Activated T-cell treated with anti-CD3 and anti-CD28 coated beads for 48 hours (primary cell): Measurements from ENCODE around the gene FKRP.
"Not testable (repeated sequence)": the region's sequence is repeated elsewhere in the genome, so short reads cannot be mapped to it uniquely, and the experiment has no call there.

ENCODE experiments used
- DNase-seq: peaks from one replicate; pipeline ENCODE4 v3.0.0-alpha.2; 2020; ENCODE audit warnings: low read depth

The FKRP gene

GRCh38 chr19:46759817-46760333 lies 14.0 kb downstream of the FKRP start:
- DNase-seq: no peak

DNA sequence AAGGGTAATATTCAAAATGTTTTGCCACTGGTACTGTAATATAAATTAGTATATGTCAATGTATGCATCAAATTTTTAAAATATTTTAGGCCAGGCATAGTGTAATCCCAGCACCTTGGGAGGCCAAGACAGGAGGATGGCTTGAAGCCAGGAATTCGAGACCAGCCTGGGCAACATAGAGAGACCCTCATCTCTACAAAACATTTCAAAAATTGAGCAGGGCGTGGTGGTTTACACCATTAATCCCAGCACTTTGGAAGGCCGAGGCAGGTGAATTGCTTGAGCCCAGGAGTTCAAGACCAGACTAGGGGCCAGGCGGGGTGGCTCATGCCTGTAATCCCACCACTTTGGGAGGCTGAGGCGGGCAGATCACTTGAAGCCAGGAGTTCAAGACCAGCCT lies 14.5 kb downstream of the FKRP start:
- DNase-seq: no peak

- DNase-seq: not testable (repeated sequence)
These were observed 15.0 kb downstream of the FKRP start for GRCh38 chr19:46760897-46761296.

DNA sequence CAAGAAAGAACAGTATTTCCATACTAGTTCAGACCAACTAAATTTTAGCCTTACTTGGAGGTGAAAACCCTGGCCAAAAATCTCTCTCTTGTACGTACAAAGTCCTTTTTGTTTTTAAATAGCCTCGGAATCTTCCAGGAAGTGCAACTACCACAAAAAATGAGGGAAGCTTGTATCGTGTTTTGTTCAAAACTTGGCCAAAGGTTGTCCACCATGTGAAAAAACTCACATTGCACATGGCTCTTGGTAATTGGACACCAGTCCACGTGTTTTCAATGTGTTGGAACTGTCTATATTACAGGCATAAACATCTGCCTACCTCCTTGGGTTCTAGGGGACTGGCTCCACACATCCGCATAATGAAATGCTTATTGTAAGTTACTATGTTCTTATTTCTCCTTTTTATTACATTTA lies 15.6 kb downstream of the FKRP start:
- DNase-seq: no peak

DNA sequence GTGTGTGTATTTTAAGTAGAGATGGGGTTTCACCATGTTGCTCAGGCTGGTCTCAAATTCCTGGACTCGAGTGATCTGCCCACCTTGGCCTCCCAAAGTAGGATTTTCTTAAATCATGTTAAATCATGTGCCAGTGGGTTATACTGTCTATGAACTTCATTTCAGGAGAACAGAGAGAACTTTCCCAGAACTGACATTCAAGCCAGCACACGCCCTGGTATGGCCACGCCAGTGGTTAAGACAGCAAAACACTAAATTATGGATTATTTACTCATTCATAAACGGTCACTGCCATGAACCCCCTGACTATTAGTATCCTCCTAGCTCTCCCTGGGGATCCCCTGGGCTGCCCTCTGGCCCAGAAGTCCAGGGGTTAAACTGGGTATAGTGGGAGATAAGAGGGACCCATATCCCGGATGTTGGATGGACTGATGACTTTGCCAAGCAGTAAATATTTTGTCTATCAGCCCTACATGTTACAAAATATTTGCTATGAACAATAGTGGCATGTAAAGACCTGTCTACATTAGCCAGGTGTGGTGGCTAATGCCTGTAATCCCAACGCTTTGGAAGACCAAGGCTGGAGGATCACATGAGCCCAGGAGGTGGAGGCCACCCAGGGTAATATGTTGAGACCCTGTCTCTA lies 16.5 kb downstream of the FKRP start:
- no peak for DNase-seq

DNA sequence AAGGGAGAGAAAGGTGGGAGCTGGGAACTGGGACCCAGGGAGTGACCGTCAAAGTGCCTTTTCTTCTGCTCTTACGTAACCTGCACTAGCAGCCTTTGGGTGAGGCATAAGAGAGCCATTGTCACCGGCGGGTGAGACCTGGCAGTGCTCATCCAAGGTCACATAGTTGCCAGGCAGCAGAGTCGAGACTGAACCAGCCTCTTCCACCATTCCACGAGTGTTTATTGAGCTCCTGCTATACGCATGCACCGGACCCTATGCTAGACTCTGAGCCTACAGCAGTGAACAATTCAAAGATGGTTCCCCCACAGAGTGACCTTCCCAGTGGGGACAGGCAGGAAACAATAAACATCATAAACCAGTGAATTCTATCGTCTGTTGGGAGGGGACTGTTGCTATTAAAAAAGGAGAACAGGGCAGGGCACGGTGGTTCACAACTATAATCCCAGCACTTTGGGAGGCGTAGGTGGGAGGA lies 19.0 kb downstream of the FKRP start:
- no peak for DNase-seq

- DNase-seq: peak; percentile 57
These were observed 20.9 kb downstream of the FKRP start for GRCh38 chr19:46766569-46767317.

DNA sequence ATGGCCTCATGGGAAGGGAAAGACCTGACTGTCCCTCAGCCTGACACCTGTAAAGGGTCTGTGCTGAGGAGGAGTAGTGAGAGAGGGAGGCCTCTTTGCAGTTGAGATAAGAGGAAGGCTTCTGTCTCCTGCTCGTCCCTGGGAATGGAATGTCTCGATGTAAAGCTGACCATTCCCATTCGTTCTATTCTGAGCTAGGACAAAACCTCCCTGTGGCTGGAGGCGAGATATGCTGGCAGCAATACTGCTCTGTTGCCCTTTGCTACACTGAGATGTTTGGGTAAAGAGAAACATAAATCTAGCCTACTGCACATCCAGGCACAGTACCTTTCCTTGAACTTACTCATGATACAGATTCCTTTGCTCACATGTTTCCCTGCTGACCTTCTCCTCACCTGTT lies 22.9 kb downstream of the FKRP start:
- not testable (repeated sequence) for DNase-seq

GRCh38 chr19:46772170-46773017 lies 26.5 kb downstream of the FKRP start:
- no peak for DNase-seq

DNA sequence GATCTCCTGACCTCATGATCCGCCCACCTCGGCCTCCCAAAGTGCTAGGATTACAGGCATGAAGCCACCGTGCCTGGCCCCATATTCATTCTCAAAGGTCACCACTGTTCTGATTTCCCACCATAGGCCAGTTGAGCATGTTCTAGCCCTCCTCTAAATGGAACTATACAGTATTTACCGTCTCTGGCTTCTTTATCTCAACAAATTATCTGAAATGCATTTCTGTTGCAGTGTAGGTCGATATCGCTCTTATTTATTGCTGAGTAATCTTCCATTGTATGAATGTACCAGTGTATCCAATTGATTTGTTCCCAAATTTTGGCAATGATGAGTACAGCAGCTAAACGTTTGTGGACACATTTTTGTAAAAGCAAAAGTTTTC lies 27.2 kb downstream of the FKRP start:
- DNase-seq: no peak

- DNase-seq: no peak
These were observed 29.9 kb downstream of the FKRP start for GRCh38 chr19:46775642-46776258.

DNA sequence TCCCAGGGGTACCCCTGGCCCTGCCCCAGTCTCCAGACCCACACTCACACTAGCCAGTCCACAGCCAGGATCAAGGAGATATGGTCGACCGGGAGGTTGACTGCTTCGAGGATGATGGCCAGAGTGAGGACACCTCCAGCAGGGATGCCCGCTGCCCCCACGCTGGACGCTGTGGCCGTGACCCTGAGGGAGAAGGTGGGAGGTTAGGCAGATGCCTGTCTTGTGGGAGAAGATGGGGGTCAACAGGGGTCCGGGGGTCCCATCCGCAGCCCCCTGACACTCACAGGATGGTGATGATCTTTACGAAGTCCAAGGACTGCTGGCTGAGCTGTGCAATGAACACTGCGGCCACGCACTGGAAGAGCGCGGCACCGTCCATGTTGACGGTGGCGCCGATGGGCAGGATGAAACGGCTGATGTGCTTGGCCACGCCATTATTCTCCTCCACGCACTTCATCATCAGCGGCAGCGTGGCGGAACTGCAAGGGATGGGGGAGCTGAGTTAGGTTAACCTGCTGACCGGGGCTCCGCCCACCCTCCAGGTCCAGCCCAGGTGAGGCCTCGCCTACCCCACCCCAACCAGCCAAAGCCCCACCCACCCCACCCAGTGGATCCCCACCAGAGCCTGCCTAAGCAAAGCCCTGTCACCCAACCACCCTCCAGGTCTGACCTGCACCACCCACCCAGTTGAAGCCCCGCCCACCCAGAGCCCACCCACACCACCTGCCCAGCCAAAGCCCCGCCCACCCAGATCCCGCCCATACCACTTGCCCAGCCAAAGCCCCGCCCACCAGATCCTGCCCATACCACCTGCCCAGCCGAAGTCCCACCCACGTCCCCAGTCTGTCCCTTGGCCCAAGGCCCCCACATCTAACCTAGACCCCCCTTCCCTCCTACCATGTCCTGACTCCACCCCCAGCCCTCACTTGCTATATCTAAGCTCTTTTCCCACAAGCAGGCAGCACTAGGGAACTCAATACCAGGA lies 31.4 kb downstream of the FKRP start:
- DNase-seq: no peak

DNA sequence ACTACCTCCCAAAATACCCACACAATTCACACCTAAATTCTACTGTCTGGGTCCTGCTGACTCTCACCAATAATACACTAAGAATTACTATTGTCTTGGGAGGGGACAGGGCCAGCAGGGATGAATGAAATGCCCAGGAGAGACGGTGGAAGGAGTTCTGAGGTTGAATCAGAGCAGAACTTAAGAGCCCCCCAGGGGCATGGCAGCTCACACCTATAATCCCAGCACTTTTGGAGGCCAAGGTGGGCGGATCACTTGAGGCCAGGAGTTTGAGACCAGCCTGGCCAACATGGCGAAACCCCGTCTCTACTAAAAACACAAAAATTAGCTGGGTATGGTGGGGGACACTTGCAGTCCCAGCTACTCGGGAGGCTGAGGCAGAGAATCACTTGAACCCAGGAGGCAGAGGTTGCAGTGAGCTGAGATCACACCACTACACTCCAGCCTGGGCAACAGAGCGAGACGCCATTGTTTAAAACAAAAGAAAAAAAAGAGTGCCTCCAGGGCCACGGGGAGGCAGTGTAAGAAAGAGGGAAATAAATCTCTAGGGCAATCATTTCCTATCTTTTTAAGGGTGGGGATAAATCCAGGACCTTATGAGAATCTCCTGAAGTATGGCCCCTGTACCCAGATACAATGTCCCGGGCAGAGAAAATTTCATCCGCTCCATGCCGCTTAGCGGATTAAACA lies 32.2 kb downstream of the FKRP start:
- not testable (repeated sequence) for DNase-seq

DNA sequence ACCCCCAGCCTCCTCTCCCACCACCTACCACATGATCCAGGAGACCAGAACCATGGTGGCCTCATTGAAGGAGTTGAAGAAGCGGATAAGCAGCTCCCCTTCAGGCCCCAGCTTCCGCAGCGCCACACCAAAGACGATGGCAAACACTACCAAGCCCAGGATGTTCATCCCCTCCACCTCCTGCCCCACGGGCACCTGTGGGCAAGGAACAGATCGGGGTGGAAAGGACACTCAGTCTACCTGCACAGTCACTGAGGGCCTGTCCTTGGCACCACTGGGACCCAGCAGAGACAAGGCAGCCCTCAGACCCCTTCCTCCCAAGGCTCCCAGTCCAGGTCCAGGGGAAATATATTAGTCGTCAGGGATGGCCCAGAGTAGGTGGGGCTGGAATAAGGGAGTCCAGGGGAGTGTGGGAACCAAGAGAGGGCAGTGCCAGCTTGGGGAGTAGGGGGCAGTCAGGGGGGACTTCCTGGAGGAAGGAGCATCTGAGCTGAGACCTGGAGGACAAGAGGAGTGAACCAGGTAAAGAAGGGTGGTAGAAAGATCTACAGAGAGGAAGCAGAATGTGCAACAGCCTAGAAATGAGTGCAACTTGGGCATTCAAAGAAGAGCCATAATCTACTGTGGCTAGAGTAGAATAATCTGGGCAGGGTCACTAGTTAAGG lies 36.6 kb downstream of the FKRP start:
- DNase-seq: no peak

- DNase-seq: no peak
These were observed 37.8 kb downstream of the FKRP start for GRCh38 chr19:46783670-46784069.

- peak; percentile 63 for DNase-seq
These were observed 38.6 kb downstream of the FKRP start for GRCh38 chr19:46784262-46785053.

DNA sequence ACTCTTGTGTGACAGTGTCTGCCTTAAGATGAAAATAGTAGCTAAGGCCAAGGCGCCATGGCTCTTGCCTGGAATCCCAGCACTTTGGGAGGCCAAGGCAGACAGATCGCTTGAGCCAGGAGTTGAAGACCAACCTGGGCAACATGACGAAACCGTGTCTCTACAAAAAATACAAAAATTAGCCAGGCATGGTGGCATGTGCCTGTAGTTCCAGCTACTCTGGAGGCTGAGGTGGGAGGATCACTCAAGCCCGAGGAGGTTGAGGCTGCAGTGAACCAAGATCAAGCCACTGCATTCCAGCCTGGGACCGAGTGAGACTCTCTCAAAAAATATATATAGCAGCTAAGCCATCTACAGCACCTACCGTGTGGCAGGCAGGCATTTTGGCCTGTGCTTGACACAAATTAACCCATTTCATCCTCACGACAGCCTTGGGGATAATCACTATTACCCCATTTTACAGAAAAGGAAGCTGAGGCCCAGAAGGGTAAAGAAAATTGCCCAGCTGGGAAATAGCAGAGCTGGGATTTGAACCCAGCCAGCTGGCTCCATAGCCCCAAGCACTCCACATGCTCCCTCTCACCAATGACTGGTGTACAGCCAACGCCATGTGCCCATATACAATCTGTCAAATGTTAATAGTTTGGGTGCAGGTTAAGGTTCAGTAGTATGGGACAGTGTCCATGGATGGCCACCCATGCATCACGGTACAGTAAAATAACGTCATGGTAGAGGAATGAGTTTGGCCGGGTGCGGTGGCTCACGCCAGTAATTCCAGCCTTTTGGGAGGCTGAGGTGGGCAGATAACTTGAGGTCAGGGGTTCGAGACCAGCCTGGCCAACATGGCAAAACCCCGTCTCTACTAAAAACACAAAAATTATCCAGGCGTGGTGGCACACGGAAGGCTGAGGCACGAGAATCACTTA lies 39.5 kb downstream of the FKRP start:
- DNase-seq: no peak

DNA sequence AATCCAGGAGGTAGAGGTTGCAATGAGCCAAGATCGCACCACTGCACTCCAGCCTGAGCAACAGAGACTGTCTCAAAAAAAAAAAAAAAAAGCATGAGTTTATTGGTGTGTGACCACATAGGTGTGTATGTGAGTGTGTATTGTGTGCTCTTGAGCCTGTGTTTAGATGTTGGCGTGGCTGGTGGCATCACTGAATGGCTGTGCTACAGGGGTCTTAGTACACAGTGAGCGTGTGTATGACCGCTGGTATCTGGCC lies 40.1 kb downstream of the FKRP start:
- DNase-seq: no peak
